ENCODE results near the gene APCDD1L. TPM values are rescaled to one million over a fixed set of nuclear protein-coding genes. Genes with fewer than 3 reads are reported as not detected.
"Not testable (repeated sequence)": the region's sequence is repeated elsewhere in the genome, so short reads cannot be mapped to it uniquely, and the experiment has no call there.

The APCDD1L gene
- total RNA-seq, 1 experiment from 2014 or later: not detected

DNA sequence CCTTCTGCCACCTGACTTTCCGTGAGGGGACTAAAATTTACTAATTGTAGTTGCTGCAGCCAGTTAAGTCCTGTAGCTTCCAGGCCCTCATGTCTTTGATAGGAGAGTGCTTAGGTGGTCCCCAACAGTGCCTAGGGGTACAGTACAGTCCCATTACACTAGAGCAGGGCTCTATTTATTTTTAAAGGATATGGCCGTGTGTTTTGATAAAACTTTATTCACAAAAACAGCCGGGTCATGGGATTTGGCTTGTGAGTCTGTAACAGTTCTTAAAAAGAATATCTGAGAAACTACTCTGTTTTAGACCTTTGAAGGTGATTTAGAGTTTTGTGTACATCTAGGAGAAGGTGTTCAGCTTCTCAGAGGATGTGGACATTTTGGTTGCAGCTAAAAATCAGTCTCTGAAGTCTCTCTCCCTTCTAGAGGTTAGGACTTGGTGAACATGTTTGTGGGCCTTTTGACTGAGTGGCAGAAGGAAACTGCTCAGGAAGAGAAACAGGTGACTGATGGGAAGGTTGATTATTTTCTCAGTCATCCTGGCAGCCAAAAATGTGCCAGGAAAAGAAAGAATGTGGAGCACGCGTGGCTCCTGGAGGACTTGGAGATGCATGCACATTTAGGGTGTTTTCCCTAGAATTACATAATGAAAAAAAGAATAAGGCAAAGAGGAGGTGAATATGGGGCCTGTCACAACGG lies 68.8 kb downstream of the APCDD1L start:
- no peak for DNase-seq (ENCODE audit: low spot score)

DNA sequence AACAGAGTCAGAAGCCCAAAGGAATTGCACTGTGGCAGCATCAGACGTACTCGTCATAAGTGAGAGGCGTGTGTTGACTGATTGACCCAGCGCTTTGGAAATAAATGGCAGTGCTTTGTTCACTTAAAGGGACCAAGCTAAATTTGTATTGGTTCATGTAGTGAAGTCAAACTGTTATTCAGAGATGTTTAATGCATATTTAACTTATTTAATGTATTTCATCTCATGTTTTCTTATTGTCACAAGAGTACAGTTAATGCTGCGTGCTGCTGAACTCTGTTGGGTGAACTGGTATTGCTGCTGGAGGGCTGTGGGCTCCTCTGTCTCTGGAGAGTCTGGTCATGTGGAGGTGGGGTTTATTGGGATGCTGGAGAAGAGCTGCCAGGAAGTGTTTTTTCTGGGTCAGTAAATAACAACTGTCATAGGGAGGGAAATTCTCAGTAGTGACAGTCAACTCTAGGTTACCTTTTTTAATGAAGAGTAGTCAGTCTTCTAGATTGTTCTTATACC lies 70.4 kb downstream of the APCDD1L start:
- no peak for DNase-seq (ENCODE audit: low spot score)

DNA sequence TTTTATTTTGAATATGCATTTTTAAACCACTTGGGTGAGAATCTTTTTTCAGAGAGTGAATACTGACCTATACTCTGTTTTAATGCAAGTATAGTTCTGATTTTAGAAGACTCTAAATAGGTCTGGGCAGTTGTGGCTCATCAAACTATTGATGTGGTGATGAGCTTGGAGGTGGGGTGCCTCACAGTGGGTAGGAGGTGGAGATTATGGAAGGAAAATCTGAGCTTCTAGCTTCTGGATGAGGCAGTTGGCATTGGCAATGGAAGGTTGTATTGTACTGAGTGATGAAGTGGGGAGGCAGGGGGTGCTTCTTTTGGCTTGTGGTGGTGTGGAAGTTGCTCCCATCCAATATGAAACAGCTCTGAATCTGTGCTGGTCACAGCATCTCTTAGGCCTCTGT lies 73.5 kb downstream of the APCDD1L start:
- no peak for DNase-seq (ENCODE audit: low spot score)

- no peak for DNase-seq (ENCODE audit: low spot score)
These were observed 75.0 kb downstream of the APCDD1L start for GRCh38 chr20:58440021-58440767.

GRCh38 chr20:58438970-58439808 lies 76.0 kb downstream of the APCDD1L start:
- DNase-seq (ENCODE audit: low spot score): no peak

GRCh38 chr20:58436868-58437645 lies 78.1 kb downstream of the APCDD1L start:
- DNase-seq (ENCODE audit: low spot score): peak; percentile 62

- no peak for DNase-seq (ENCODE audit: low spot score)
These were observed 80.0 kb downstream of the APCDD1L start for GRCh38 chr20:58435237-58435636.

GRCh38 chr20:58434326-58434725 lies 80.9 kb downstream of the APCDD1L start:
- no peak for DNase-seq (ENCODE audit: low spot score)

DNA sequence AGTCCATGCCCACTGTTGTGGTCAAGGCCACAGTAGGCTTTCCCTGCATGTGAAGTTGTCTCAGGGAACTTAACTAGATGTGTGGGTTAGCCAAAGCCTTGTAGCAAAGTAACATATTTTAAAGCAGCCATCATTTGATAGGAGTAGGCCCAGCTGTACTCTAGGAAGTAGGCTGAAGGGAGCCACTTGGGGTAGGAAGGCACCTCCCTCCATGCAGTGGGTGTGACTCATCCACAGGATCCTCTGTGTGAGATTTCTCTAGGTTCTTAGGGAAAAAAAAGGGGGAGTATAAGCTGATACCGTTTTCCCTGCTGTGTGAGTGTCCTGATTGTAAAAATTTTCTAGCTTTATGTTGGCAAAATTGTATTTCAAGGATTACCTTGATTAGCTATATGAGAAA lies 81.4 kb downstream of the APCDD1L start:
- no peak for DNase-seq (ENCODE audit: low spot score)

DNA sequence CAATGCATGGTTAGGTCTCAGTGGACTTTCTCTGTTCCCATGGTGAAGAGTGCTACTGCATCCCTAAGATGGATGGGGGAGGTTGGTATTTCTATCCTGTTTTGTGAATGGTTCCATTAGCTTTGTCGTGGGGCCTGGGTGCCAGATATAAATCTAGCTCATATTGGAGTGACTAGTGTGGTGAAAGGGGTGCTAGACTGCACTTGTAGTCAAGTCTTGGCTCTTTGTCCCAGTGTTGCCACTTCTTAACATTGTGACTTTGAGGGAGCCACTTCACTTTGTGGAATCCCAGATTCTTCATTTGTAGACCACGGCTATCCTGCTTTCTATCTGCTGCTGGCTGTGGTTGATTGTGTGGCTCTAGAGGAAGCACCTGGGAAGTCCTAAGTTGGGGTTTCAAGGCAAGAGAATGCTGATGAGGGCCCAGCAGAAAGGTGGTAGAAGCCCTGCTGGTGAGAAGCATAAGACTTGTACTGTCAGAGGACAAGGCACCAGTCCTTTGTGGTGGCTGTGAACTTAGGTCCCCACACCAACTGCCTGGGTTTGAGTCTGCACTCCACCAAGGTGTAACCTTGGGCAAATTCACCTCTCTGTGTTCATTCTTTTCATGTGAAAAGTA lies 82.1 kb downstream of the APCDD1L start:
- no peak for DNase-seq (ENCODE audit: low spot score)

- DNase-seq (ENCODE audit: low spot score): no peak
These were observed 82.8 kb downstream of the APCDD1L start for GRCh38 chr20:58432186-58432954.

DNA sequence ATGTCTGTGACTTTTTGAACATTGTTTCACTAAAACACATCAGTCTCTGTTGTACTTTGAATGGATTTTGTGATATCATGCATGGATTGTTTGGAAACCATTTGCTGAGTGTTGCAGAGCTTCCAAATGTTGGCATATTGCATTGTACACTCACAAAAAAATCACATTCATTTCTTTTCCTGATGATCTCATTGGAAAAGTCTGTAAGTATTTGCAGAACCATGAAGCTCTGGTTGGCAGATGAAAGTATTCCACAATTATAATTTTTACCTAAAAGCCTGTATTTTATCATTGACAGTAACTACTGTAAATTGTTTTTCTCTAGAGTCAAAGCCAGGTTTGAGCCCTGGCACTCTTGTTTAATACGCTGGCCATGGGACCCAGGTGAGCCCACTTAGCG lies 84.1 kb downstream of the APCDD1L start:
- DNase-seq (ENCODE audit: low spot score): no peak

GRCh38 chr20:58429303-58429702 lies 85.9 kb downstream of the APCDD1L start:
- DNase-seq (ENCODE audit: low spot score): no peak

GRCh38 chr20:58428364-58428763 lies 86.8 kb downstream of the APCDD1L start:
- no peak for DNase-seq (ENCODE audit: low spot score)

DNA sequence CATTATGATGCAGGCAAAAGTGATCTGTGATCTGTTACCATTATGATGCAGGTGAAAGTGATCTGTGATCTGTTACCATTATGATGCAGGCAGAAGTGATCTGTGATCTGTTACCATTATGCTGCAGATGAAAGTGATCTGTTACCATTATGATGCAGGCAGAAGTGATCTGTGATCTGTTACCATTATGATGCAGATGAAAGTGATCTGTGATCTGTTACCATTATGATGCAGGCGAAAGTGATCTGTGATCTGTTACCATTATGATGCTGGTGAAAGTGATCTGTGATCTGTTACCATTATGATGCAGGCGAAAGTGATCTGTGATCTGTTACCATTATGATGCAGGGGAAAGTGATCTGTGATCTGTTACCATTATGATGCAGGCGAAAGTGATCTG lies 87.6 kb downstream of the APCDD1L start:
- DNase-seq (ENCODE audit: low spot score): not testable (repeated sequence)

DNA sequence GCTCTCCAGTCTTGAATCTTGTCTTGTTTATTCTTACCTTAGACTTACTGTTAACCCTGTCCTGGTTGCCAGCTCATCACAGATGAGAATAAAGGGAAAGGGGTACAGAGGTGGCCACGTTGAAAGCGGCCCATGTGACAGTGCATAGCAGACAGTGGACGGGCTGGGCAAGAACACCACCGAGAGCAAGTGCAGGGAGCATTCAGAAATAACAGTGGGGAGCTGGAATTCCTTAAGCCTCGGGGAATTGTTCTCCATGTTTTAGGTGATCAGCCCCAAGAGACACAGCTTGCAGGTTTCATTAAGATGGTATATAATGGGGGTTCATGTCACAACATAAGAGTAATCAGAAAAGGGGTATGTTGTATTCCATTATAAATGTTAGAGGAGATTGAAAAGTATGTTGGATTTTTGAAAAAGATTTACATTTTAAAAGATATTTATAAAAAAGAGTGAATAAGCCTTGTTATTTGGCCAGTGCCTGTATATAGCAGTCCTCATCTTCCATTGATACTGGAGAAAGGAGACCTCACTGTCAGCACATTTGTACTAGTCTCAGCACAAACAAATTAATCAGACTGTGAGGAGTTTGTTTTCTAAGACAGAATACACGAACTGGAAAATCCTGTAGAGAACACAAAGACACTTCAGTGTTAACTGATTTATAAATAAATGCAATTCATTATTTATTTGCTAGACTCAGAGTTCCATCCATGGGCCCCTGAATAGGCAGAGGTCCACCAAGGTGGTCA lies 90.8 kb downstream of the APCDD1L start:
- no peak for DNase-seq (ENCODE audit: low spot score)

GRCh38 chr20:58421497-58421850 lies 93.7 kb downstream of the APCDD1L start:
- DNase-seq (ENCODE audit: low spot score): no peak

DNA sequence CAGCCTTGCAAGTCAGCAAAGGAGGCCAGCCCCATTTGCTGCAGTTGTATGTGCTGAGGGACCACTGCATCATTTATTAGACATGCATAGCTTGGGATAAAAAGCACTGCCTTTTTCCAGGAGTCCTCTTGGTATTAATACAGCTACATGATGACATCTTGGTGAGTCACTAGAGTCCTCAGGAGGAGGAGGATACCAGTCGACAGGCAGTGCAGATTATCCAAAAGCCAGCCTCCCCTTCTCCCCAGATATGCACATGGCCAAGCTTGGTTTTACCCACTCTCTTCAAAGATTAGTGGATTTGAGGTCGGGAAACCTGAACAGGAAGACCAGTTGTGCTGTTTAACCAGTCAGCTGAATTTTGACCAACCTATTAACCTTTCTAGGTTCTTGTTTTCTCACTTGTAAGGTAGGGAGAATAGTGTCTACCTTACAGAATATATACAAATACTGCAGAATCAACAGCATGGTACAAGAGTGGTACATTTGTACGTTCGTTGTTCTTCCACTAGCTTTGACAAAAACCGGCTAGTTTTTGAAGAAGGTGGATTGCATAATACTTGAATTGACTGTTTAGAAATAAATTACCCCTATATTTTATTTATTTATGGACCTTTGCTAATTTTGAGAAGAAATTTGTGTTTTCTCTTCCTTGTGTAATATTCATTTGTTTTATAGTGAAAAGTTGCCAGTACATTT lies 94.3 kb downstream of the APCDD1L start:
- no peak for DNase-seq (ENCODE audit: low spot score)
